KMS-11 (cell line): Measurements from ENCODE around the gene OLR1.

Source experiments
- H2AFZ ChIP-seq: fragments of 200-600 bp; sonication (generic); 2 replicates; pipeline ENCODE4 v1.6.1; 2016; ENCODE audit warnings: antibody characterized with exemption, mixed run types, low read depth
- H3K27ac ChIP-seq: fragments of 200-600 bp; sonication (generic); 2 replicates; pipeline ENCODE4 v1.6.1; 2016; ENCODE audit warnings: mild to moderate bottlenecking, mixed run types
- H3K27me3 ChIP-seq: fragments of 200-600 bp; sonication (generic); 2 replicates; pipeline ENCODE4 v1.6.1; 2017; ENCODE audit warnings: mild to moderate bottlenecking, low read depth, mixed run types, moderate library complexity; ENCODE audit not compliant: insufficient read depth
- H3K36me3 ChIP-seq: fragments of 200-600 bp; sonication (generic); 2 replicates; pipeline ENCODE4 v1.6.1; 2017; ENCODE audit warnings: mild to moderate bottlenecking, mixed run types; ENCODE audit not compliant: insufficient read depth
- H3K4me1 ChIP-seq: fragments of 200-600 bp; sonication (generic); 2 replicates; pipeline ENCODE4 v1.6.1; 2016; ENCODE audit warnings: mild to moderate bottlenecking, low read depth, mixed run types; ENCODE audit not compliant: poor library complexity, severe bottlenecking
- H3K4me2 ChIP-seq: fragments of 200-600 bp; sonication (generic); 2 replicates; pipeline ENCODE4 v1.7.0; 2016; ENCODE audit warnings: mild to moderate bottlenecking, mixed run types
- H3K4me3 ChIP-seq: fragments of 200-600 bp; sonication (generic); IDR thresholded peaks from 2 replicates; pipeline ENCODE4 v1.6.1; 2017; ENCODE audit warnings: low read depth, low read length, mixed read lengths; ENCODE audit not compliant: insufficient read depth
- H3K79me2 ChIP-seq: fragments of 200-600 bp; sonication (generic); 2 replicates; pipeline ENCODE4 v1.6.1; 2016; ENCODE audit warnings: low read depth, mixed run types; ENCODE audit not compliant: insufficient read depth
- H3K9ac ChIP-seq: fragments of 200-600 bp; sonication (generic); 2 replicates; pipeline ENCODE4 v1.6.1; 2016; ENCODE audit warnings: mild to moderate bottlenecking, mixed run types
- H4K20me1 ChIP-seq: fragments of 200-600 bp; sonication (generic); 2 replicates; pipeline ENCODE4 v1.6.1; 2016; ENCODE audit warnings: mild to moderate bottlenecking, mixed run types; ENCODE audit not compliant: insufficient read depth
- TF ChIP-seq, protein P1 (sequence below): fragments of 200-600 bp; sonication (generic); conservative IDR thresholded peaks from 2 replicates; pipeline ENCODE4 v1.6.1; 2017; ENCODE audit warnings: low read depth, mild to moderate bottlenecking, antibody characterized with exemption, low read length, moderate library complexity, mixed read lengths

Gene OLR1

DNA sequence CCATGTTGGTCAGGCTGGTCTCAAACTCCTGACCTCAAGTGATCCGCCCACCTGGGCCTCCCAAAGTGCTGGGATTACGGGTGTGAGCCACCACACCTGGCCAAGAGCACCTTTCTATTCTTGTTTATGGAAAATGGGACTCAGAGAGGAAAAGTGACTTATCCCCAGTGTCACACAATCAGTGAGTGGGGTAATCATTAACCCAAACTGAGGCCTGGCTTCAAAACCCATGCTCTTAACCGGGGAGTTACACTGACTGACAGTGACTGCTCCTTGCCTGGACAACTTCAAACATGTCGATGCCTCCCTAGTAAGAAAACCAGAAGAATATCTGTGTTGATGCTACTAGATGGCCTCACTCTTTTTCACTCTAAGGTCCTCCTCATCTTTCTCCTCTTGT, 49.2 kb downstream of the OLR1 start:
- H3K27me3 ChIP-seq = no peaks in the 10 kb centered on the region
- H4K20me1 ChIP-seq = no peaks in the 10 kb centered on the region
- no peaks in the 10 kb centered on the region for H3K36me3 ChIP-seq
- no peaks in the 10 kb centered on the region for H3K4me1 ChIP-seq
- no peak overlapping the region for H3K4me2 ChIP-seq
- H3K27ac ChIP-seq = no peak overlapping the region
- no peak overlapping the region for H2AFZ ChIP-seq
- no peaks in the 10 kb centered on the region for H3K79me2 ChIP-seq
- no peak overlapping the region for H3K4me3 ChIP-seq
- TF ChIP-seq, protein P1, sequence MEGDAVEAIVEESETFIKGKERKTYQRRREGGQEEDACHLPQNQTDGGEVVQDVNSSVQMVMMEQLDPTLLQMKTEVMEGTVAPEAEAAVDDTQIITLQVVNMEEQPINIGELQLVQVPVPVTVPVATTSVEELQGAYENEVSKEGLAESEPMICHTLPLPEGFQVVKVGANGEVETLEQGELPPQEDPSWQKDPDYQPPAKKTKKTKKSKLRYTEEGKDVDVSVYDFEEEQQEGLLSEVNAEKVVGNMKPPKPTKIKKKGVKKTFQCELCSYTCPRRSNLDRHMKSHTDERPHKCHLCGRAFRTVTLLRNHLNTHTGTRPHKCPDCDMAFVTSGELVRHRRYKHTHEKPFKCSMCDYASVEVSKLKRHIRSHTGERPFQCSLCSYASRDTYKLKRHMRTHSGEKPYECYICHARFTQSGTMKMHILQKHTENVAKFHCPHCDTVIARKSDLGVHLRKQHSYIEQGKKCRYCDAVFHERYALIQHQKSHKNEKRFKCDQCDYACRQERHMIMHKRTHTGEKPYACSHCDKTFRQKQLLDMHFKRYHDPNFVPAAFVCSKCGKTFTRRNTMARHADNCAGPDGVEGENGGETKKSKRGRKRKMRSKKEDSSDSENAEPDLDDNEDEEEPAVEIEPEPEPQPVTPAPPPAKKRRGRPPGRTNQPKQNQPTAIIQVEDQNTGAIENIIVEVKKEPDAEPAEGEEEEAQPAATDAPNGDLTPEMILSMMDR = no peak
- H3K9ac ChIP-seq = no peak overlapping the region

DNA sequence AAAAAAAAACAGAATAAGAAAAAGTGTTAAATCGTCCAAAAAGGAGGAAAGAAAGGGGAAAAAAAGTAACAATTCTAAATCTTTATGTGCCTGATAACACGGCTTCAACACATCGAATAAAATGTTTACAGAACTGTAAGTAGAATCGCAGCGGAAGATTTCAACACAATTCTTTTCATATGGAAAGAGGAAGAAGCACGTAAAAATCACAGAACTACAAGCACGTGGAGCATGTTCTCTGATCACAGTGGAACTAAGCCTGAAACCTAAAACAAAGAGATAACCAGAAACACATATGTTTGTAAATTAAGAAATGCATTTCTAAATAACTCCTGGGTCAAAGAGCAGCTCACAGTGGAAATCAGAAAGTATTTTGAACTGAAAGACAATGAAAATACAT, 50.7 kb downstream of the OLR1 start:
- TF ChIP-seq, protein P1 = no peak
- no peak overlapping the region for H3K4me2 ChIP-seq
- no peaks in the 10 kb centered on the region for H3K27me3 ChIP-seq
- no peak overlapping the region for H2AFZ ChIP-seq
- H3K4me1 ChIP-seq = no peaks in the 10 kb centered on the region
- H3K36me3 ChIP-seq = no peaks in the 10 kb centered on the region
- no peak overlapping the region for H3K27ac ChIP-seq
- H3K9ac ChIP-seq = no peak overlapping the region
- no peak overlapping the region for H3K4me3 ChIP-seq
- no peaks in the 10 kb centered on the region for H4K20me1 ChIP-seq
- no peaks in the 10 kb centered on the region for H3K79me2 ChIP-seq

DNA sequence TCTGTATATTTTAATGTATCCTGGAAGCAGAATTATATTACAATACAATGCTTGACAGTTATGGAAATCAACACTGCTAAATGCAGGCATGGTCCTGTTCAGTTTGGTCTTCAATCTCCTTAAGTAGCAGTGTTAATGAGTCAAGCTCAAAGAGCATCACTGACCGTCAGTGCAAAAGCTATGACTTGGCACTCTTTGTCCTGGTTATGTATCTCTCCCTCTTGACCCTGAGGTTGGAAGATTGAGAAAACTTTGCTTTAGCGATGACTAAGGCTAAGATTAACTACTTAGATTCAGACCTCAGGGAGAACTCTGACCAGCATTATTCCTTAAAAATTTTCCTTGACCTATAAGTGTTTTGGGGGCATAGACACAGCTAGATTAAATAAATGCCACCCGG, 52.9 kb downstream of the OLR1 start:
- Histone ChIP-seq H3K9ac (no peak overlapping the region), H3K4me3 (no peak overlapping the region), H3K79me2 (no peaks in the 10 kb centered on the region), H3K27me3 (no peaks in the 10 kb centered on the region), H3K27ac (no peak overlapping the region), H3K4me2 (no peak overlapping the region), H3K36me3 (no peaks in the 10 kb centered on the region), H3K4me1 (no peaks in the 10 kb centered on the region), H2AFZ (no peak overlapping the region), H4K20me1 (no peaks in the 10 kb centered on the region)
- TF ChIP-seq, protein P1 = no peak

DNA sequence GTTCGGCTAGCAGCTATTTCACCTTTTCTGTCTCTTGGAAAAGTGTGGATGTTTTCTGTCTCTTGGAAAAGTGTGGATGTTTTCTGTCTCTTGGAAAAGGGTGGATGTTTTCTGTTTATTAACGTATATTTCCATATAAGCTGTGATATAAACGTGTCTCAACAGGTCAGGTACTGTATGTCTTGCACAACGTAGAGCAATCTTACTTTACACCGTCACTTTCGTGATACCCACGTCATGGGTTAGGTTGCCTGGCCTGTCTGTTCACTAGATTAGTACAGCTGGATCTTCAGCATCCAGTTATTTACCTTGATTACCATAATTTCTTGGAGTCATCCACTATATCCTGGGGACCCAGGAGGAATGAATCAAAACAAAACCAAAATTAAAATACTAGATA, 56.0 kb downstream of the OLR1 start:
- no peak overlapping the region for H3K27ac ChIP-seq
- H3K4me1 ChIP-seq = peaks cover 5% of the 10 kb centered on the region
- H3K27me3 ChIP-seq = no peaks in the 10 kb centered on the region
- no peaks in the 10 kb centered on the region for H3K79me2 ChIP-seq
- no peak overlapping the region for H3K4me2 ChIP-seq
- TF ChIP-seq, protein P1 = no peak
- no peaks in the 10 kb centered on the region for H4K20me1 ChIP-seq
- no peak overlapping the region for H3K9ac ChIP-seq
- no peaks in the 10 kb centered on the region for H3K36me3 ChIP-seq
- H3K4me3 ChIP-seq = no peak overlapping the region
- H2AFZ ChIP-seq = no peak overlapping the region

DNA sequence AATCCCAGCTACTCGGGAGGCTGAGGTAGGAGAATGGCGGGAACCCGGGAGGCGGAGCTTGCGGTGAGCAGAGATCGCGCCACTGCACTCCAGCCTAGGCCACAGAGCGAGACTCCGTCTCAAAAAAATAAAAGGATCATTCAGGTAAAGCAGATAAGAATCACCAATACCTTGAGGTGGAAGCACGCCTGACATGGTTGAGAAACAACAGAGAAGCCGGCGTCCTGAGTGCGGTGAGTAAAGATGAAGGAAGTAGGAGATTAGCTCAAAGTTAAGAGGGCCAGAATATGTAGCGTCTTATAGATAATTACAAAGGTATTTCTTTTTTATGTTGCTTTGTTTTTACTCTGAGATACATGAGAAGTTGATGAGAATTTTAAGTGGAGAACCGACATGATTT, 56.6 kb downstream of the OLR1 start:
- Histone ChIP-seq H3K4me1 (peaks cover 5% of the 10 kb centered on the region), H2AFZ (no peak overlapping the region)

More for the DNA sequence above, 56.6 kb downstream of the OLR1 start:
- no peak overlapping the region for H3K9ac ChIP-seq
- TF ChIP-seq, protein P1 = no peak
- H3K4me2 ChIP-seq = no peak overlapping the region
- no peaks in the 10 kb centered on the region for H4K20me1 ChIP-seq
- no peak overlapping the region for H3K27ac ChIP-seq
- no peaks in the 10 kb centered on the region for H3K36me3 ChIP-seq
- H3K4me3 ChIP-seq = no peak overlapping the region
- H3K27me3 ChIP-seq = no peaks in the 10 kb centered on the region
- H3K79me2 ChIP-seq = no peaks in the 10 kb centered on the region
